SU-DHL-6 (cell line): ENCODE results near the gene DDX10.
"Not testable (repeated sequence)": the region's sequence is repeated elsewhere in the genome, so short reads cannot be mapped to it uniquely, and the experiment has no call there.

ENCODE experiments used
- H2AFZ ChIP-seq: fragments of 200-600 bp; sonication (generic); 2 replicates; pipeline ENCODE4 v1.6.1; 2014; ENCODE audit warnings: low read depth, mild to moderate bottlenecking, moderate library complexity, mixed read lengths, antibody characterized with exemption, low read length; ENCODE audit not compliant: severe bottlenecking
- H3F3A ChIP-seq: fragments of 200-600 bp; shearing (Covaris generic); 2 replicates; pipeline ENCODE4 v1.6.0; 2016; ENCODE audit warnings: antibody characterized with exemption, mild to moderate bottlenecking; ENCODE audit not compliant: insufficient read depth
- H3K27ac ChIP-seq: fragments of 200-600 bp; sonication (generic); 2 replicates; pipeline ENCODE4 v1.5.1; 2016; ENCODE audit warnings: low read depth, mild to moderate bottlenecking, low read length, moderate library complexity, mixed read lengths
- H3K27me3 ChIP-seq: fragments of 200-600 bp; sonication (generic), shearing (Covaris generic); 2 replicates; pipeline ENCODE4 v1.6.0; 2014; ENCODE audit warnings: mild to moderate bottlenecking, low read length
- H3K36me3 ChIP-seq: fragments of 200-600 bp; sonication (generic); 2 replicates; pipeline ENCODE4 v1.6.1; 2014; ENCODE audit warnings: mild to moderate bottlenecking, low read length, mixed read lengths
- H3K4me2 ChIP-seq: fragments of 300-600, 200-600 bp; shearing (Covaris generic), sonication (generic); 2 replicates; pipeline ENCODE4 v1.6.0; 2014; ENCODE audit warnings: low read length, low read depth, mild to moderate bottlenecking; ENCODE audit not compliant: poor library complexity, severe bottlenecking
- H3K4me3 ChIP-seq: fragments of 200-600 bp; sonication (generic); 2 replicates; pipeline ENCODE4 v1.5.1; 2014; ENCODE audit warnings: antibody characterized with exemption, low read length, mild to moderate bottlenecking, mixed read lengths; ENCODE audit not compliant: insufficient read depth, poor library complexity, severe bottlenecking
- H3K79me2 ChIP-seq: fragments of 200-600 bp; sonication (generic); 2 replicates; pipeline ENCODE4 v1.6.1; 2014; ENCODE audit warnings: mild to moderate bottlenecking, low read length, moderate library complexity; ENCODE audit not compliant: insufficient read depth
- H3K9ac ChIP-seq: fragments of 200-600 bp; sonication (generic); 2 replicates; pipeline ENCODE4 v1.7.0; 2014; ENCODE audit warnings: mild to moderate bottlenecking, low read length
- H3K9me2 ChIP-seq: fragments of 200-600 bp; sonication (generic); replicated peaks from 2 replicates; pipeline ENCODE4 v1.6.1; 2014; ENCODE audit warnings: low read length; ENCODE audit not compliant: insufficient read depth
- H3K9me3 ChIP-seq: fragments of 200-600 bp; sonication (generic); 2 replicates; pipeline ENCODE4 v1.6.1; 2014; ENCODE audit warnings: low read length, mixed read lengths; ENCODE audit not compliant: insufficient read depth
- H4K20me1 ChIP-seq: fragments of 200-600 bp; sonication (generic); 2 replicates; pipeline ENCODE4 v1.6.1; 2014; ENCODE audit warnings: low read depth, mild to moderate bottlenecking, antibody characterized with exemption, low read length, moderate library complexity, mixed read lengths
- EZH2phosphoT487 ChIP-seq: fragments of 200-600 bp; sonication (generic), shearing (Covaris generic); conservative IDR thresholded peaks from 2 replicates; pipeline ENCODE4 v1.6.1; 2018; ENCODE audit warnings: mild to moderate bottlenecking, antibody characterized with exemption, low read length, moderate library complexity, mixed read lengths
- TF ChIP-seq, protein P1 (sequence below): fragments of 200-600 bp; sonication (generic); IDR thresholded peaks from one replicate; pipeline ENCODE4 v1.5.1; 2017; ENCODE audit warnings: antibody characterized with exemption, mild to moderate bottlenecking, low read length, moderate library complexity; ENCODE audit not compliant: insufficient read depth, poor library complexity, severe bottlenecking

The DDX10 gene

DNA sequence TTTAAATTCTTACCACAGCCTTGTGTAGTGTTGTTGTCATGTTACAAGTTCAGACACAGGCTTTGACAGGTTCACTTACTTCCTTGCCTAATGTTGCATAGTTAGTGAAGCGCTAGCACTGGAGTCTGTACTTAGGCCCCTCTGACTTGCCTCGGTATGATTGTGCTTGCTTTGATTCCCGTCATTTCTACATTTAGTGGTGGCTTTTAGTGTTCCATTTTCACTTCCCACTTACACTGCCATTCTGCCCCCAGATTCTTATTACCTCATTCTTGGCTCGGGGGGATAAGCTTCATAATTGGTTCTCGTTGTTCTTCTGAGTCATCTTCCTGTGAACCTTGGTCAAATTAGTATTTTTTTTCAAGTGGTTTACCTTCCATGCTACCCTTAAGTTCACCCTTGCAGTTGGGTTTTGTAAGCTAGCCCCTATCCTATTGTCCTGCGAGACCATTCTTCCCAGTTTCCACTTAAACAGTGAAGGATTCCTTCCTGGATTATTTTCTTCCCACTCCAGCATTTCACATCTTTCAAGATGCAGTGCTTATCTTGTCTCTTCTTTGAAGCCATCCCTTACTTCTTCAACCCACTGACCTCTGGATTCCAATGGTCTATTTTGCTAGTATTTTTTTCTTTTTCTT, 68.7 kb downstream of the DDX10 start:
- no peak for TF ChIP-seq EZH2phosphoT487
- TF ChIP-seq, protein P1, sequence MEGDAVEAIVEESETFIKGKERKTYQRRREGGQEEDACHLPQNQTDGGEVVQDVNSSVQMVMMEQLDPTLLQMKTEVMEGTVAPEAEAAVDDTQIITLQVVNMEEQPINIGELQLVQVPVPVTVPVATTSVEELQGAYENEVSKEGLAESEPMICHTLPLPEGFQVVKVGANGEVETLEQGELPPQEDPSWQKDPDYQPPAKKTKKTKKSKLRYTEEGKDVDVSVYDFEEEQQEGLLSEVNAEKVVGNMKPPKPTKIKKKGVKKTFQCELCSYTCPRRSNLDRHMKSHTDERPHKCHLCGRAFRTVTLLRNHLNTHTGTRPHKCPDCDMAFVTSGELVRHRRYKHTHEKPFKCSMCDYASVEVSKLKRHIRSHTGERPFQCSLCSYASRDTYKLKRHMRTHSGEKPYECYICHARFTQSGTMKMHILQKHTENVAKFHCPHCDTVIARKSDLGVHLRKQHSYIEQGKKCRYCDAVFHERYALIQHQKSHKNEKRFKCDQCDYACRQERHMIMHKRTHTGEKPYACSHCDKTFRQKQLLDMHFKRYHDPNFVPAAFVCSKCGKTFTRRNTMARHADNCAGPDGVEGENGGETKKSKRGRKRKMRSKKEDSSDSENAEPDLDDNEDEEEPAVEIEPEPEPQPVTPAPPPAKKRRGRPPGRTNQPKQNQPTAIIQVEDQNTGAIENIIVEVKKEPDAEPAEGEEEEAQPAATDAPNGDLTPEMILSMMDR: no peak
- Histone ChIP-seq H3K27ac (no peak overlapping the region), H4K20me1 (no peaks in the 10 kb centered on the region), H3K9me2 (no peaks in the 10 kb centered on the region), H3K27me3 (no peaks in the 10 kb centered on the region), H3K4me3 (no peak overlapping the region), H3K9me3 (no peaks in the 10 kb centered on the region), H3K4me2 (no peak overlapping the region), H3K79me2 (peaks cover 44% of the 10 kb centered on the region), H3K36me3 (peaks cover 11% of the 10 kb centered on the region; the same call in 1 of the 2 replicates), H3F3A (0 out of 2 replicates have a peak, but pooled peaks cover 4% of the 10 kb centered on the region), H2AFZ (no peak overlapping the region), H3K9ac (no peak overlapping the region)

DNA sequence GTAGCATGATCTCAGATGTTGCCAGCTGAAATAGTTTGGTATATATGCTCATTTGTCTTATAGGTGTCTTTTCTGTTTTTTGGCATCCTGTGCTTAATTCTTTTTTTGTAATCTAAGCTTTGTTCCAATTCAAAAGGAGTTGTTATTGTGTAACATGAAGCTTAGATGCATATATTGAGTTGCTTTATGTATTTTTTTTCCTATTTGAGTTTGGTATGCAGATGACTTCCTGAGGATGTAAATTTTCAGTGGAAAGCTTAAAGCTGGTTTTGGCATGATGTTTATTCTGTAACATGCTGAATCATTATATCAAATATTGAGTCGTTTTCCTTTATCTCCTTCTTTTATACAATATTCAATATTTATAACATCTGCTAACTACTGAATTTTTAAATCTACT, 69.4 kb downstream of the DDX10 start:
- no peak overlapping the region for H3K4me3 ChIP-seq
- H3K9me2 ChIP-seq: no peaks in the 10 kb centered on the region
- H3F3A ChIP-seq: 0 out of 2 replicates have a peak, but pooled peaks cover 4% of the 10 kb centered on the region
- H3K9ac ChIP-seq: no peak overlapping the region
- no peaks in the 10 kb centered on the region for H3K9me3 ChIP-seq
- no peaks in the 10 kb centered on the region for H4K20me1 ChIP-seq
- no peaks in the 10 kb centered on the region for H3K27me3 ChIP-seq
- no peak overlapping the region for H3K4me2 ChIP-seq
- no peak overlapping the region for H3K27ac ChIP-seq
- peaks cover 11% of the 10 kb centered on the region; the same call in 1 of the 2 replicates for H3K36me3 ChIP-seq
- H3K79me2 ChIP-seq: peaks cover 51% of the 10 kb centered on the region
- TF ChIP-seq EZH2phosphoT487: no peak
- TF ChIP-seq, protein P1: no peak
- no peak overlapping the region for H2AFZ ChIP-seq

DNA sequence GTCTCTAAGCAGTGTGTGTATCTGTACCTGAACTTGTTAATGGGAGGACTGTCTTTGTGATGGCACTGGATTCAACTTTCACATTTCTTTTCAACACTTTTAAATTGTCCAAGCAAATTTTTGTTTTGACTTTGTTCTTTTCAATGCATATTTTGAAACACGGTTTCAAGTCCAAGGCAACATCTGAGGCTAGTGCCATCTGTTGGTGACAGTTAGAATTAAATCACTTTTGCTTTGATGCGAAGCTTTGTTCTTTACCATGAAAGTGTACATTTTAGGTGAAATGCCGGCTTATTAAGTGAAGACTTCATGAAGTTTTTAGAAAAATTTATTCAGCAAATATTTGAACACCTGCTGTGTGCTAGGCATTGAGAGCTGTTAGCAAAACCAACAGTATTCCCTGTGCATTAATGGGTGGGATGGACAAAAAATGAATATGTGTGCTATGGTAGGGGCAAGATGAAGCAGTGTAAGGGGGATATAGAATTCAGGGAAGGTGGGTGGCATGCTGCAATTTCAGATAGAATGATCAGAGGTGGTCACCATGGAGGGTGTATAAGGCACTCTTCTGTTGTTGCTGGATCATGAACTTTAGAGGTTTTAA, 70.2 kb downstream of the DDX10 start:
- Histone ChIP-seq H3K36me3 (peaks cover 16% of the 10 kb centered on the region), H3K9me2 (no peaks in the 10 kb centered on the region), H3K79me2 (peaks cover 54% of the 10 kb centered on the region), H2AFZ (no peak overlapping the region), H3F3A (0 out of 2 replicates have a peak, but pooled peaks cover 4% of the 10 kb centered on the region), H3K27me3 (no peaks in the 10 kb centered on the region), H3K9me3 (no peaks in the 10 kb centered on the region), H3K9ac (no peak overlapping the region), H3K4me3 (no peak overlapping the region), H4K20me1 (no peaks in the 10 kb centered on the region), H3K27ac (no peak overlapping the region), H3K4me2 (peak overlapping the region; percentile 36)
- TF ChIP-seq, protein P1: peak; percentile 67
- no peak for TF ChIP-seq EZH2phosphoT487

DNA sequence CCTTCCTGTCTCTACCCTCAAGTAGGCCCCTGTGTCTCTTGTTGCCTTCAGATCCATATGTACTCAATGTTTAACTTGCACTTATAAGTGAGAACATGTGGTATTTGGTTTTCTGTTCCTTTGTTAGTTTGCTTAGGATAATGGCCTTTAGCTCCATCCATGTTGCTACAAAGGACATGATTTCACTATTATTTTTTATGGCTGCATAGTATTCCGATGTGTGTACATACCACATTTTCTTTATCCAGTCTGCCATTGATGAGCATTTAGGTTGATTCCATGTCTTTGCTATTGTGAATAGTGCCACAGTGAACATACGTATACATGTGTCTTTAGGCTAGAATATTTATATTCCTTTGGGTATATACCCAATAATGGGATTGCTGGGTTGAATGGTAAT, 75.3 kb downstream of the DDX10 start:
- H3F3A ChIP-seq, H2AFZ ChIP-seq, H3K4me3 ChIP-seq, H3K27me3 ChIP-seq, H4K20me1 ChIP-seq, H3K27ac ChIP-seq, H3K9me2 ChIP-seq, H3K9me3 ChIP-seq, H3K9ac ChIP-seq, H3K4me2 ChIP-seq: not testable (repeated sequence)
- Histone ChIP-seq H3K36me3 (peaks cover 19% of the 10 kb centered on the region), H3K79me2 (peaks cover 63% of the 10 kb centered on the region)
